Measurements from ENCODE around the gene DYNLL1.

- no peak for TF ChIP-seq ZFP37 (CRISPR knock-in tag; IDR thresholded peaks at IDR 0.05; ENCODE audit: borderline replicate concordance)
- TF ChIP-seq SIN3A (IDR thresholded peaks at IDR 0.05; ENCODE audit: borderline replicate concordance, low read depth, low read length), result no peak
- TF ChIP-seq CTCF (CRISPR knock-in tag; IDR thresholded peaks at IDR 0.05), result peak; percentile 96
- peak; percentile 58 to 72 for TF ChIP-seq POLR2A (IDR thresholded peaks at IDR 0.05; ENCODE audit: insufficient read depth in 1 of 2, low read depth in 2 of 2, low read length in 2 of 2)
- TF ChIP-seq PATZ1 (CRISPR knock-in tag; IDR thresholded peaks at IDR 0.05), result peak; percentile 85
- no peak for TF ChIP-seq SMARCE1 (IDR thresholded peaks at IDR 0.05; ENCODE audit: borderline replicate concordance)
- no peak for TF ChIP-seq TP53 (CRISPR knock-in tag; conservative IDR thresholded peaks at IDR 0.05)
Observed at GRCh38 chr12:120469450-120470149, 26.3 kb upstream of the DYNLL1 start, which contains the start of gene SRSF9.
